Testis (tissue), 3 donors: ENCODE measurements around the gene PTPRN2. TPM values are rescaled to one million over a fixed set of nuclear protein-coding genes. Genes with fewer than 3 reads are reported as not detected.

ENCODE experiments used
- DNase-seq: peaks from one replicate; pipeline ENCODE4 v3.0.0-alpha.2; 2019
- H3K27ac ChIP-seq, 2 donors: fragments of 200-600 bp; sonication (generic); one replicate each; pipeline ENCODE4 v1.5.1; 2019
- H3K27me3 ChIP-seq: fragments of 200-600 bp; sonication (generic); one replicate; pipeline ENCODE4 v1.5.1; 2019
- H3K36me3 ChIP-seq: fragments of 200-600 bp; sonication (generic); one replicate; pipeline ENCODE4 v1.5.1; 2017; ENCODE audit warnings: low read depth; ENCODE audit errors: missing control alignments
- H3K4me1 ChIP-seq: fragments of 200-600 bp; sonication (generic); one replicate; pipeline ENCODE4 v1.5.1; 2019
- H3K4me3 ChIP-seq, 2 donors: fragments of 200-600 bp; sonication (generic); one replicate each; pipeline ENCODE4 v1.5.1; 2017 to 2019
- H3K9me3 ChIP-seq: fragments of 200-600 bp; sonication (generic); one replicate; pipeline ENCODE4 v1.5.1; 2017
- POLR2A ChIP-seq: fragments of 450-650 bp; IDR thresholded peaks from one replicate; pipeline ENCODE4 v1.6.1; 2017; ENCODE audit warnings: antibody characterized with exemption, mild to moderate bottlenecking, moderate library complexity
- WGBS, 2 donors: methylation state at CpG; one replicate each; pipeline ENCODE4 v1.1.5; 2018; 5-methylcytosine and 5-hydroxymethylcytosine counted together
- intact Hi-C: fragments of 100-400 bp; cut with DNase I; formaldehyde crosslinking; loops from one replicate; pipeline ENCODE4 v1.15.1; 2023; ENCODE audit warnings: low total_unique reads
- polyA plus RNA-seq: library from polyadenylated mRNA; stranded (reverse); fragments of 350-450 nt; fragmentation: Illumina TruSeq; extraction: RNeasy Lipid Tissue Mini Kit (QIAGEN cat#74804); gene quantifications from one replicate; pipeline ENCODE4 v1.2.3, GENCODE V29; 2014; ENCODE audit warnings: low read depth, low replicate concordance; ENCODE audit not compliant: insufficient read depth
- total RNA-seq, 2 donors: library from RNA; depleted of rRNA; stranded (reverse); fragments of >200 nt; gene quantifications; one replicate each; pipeline ENCODE4 v1.2.3, GENCODE V29; 2016
- TF ChIP-seq, protein P1 (sequence below), 3 experiments: fragments of 450-650 bp in 2 of 3; fragments of 200-600 bp in 1 of 3; sonication (generic) in 1 of 3; IDR thresholded peaks; one replicate each; pipeline ENCODE4 v1.5.1; 2016 to 2019; ENCODE audit warnings: antibody characterized with exemption in 3 of 3, mild to moderate bottlenecking in 2 of 3, moderate library complexity in 1 of 3

Gene PTPRN2
- total and polyA plus RNA-seq, 3 donors from 2014 or later: 9.3 to 10.8 (median 9.8) TPM

DNA sequence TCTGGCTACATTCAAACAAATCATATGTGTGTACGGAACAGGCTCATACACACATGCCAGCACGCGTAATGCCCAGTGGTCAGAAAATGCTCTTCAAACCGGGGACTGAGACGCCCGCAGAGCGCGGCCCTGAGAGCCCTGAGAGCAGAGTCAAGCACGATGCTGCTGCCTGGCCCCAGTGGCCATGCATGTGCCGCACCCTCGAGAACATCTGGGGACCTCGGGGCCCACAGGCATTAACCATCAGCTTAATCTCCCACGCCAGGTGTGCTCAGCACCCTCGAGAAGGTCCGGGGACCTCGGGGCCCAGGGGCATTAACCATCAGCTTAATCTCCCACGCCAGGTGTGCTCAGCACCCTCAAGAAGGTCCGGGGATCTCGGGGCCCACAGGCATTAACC lies 163.1 kb downstream of the PTPRN2 start:
- no peak for TF ChIP-seq POLR2A
- TF ChIP-seq, protein P1, sequence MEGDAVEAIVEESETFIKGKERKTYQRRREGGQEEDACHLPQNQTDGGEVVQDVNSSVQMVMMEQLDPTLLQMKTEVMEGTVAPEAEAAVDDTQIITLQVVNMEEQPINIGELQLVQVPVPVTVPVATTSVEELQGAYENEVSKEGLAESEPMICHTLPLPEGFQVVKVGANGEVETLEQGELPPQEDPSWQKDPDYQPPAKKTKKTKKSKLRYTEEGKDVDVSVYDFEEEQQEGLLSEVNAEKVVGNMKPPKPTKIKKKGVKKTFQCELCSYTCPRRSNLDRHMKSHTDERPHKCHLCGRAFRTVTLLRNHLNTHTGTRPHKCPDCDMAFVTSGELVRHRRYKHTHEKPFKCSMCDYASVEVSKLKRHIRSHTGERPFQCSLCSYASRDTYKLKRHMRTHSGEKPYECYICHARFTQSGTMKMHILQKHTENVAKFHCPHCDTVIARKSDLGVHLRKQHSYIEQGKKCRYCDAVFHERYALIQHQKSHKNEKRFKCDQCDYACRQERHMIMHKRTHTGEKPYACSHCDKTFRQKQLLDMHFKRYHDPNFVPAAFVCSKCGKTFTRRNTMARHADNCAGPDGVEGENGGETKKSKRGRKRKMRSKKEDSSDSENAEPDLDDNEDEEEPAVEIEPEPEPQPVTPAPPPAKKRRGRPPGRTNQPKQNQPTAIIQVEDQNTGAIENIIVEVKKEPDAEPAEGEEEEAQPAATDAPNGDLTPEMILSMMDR (IDR thresholded peaks at IDR 0.05): no peak
- no peak overlapping the region for H3K27ac ChIP-seq
- 44 to 68% methylated on average over 11 to 19 of the region's 19 CpGs for WGBS, 2 donors
- H3K4me3 ChIP-seq: no peak overlapping the region
- H3K36me3 ChIP-seq: no peaks in the 10 kb centered on the region
- intact Hi-C loops: no loop called here
- H3K27me3 ChIP-seq: no peaks in the 10 kb centered on the region
- DNase-seq: no peak
- H3K9me3 ChIP-seq: no peaks in the 10 kb centered on the region
- H3K4me1 ChIP-seq: no peaks in the 10 kb centered on the region

DNA sequence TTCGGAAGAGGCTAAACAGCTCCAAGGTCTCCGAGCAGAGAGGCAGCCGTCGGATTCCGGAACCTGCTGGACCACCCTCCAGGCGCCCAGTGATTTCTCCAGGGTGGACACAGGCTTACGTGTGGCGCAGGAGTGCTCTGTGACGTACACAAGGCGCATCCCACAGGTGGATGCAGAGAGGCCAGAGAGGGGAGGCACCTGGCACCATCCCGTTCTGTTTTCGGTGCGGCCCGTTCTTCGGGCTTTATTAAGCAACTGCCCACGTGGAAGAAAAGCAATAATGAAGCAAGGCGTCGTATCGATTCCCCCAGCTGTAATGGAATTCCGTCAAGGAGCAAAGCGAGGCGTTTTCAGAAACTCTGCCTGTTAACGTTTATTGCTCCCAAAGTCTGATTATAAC lies 163.6 kb downstream of the PTPRN2 start:
- WGBS, 2 donors: 49 to 77% methylated on average over 19 to 23 of the region's 23 CpGs
- H3K9me3 ChIP-seq: no peaks in the 10 kb centered on the region
- H3K27me3 ChIP-seq: no peaks in the 10 kb centered on the region
- H3K4me1 ChIP-seq: no peaks in the 10 kb centered on the region
- intact Hi-C loops: no loop called here
- no peak overlapping the region for H3K4me3 ChIP-seq
- H3K36me3 ChIP-seq: no peaks in the 10 kb centered on the region
- DNase-seq: no peak
- TF ChIP-seq, protein P1 (IDR thresholded peaks at IDR 0.05): no peak
- no peak for TF ChIP-seq POLR2A
- no peak overlapping the region for H3K27ac ChIP-seq

DNA sequence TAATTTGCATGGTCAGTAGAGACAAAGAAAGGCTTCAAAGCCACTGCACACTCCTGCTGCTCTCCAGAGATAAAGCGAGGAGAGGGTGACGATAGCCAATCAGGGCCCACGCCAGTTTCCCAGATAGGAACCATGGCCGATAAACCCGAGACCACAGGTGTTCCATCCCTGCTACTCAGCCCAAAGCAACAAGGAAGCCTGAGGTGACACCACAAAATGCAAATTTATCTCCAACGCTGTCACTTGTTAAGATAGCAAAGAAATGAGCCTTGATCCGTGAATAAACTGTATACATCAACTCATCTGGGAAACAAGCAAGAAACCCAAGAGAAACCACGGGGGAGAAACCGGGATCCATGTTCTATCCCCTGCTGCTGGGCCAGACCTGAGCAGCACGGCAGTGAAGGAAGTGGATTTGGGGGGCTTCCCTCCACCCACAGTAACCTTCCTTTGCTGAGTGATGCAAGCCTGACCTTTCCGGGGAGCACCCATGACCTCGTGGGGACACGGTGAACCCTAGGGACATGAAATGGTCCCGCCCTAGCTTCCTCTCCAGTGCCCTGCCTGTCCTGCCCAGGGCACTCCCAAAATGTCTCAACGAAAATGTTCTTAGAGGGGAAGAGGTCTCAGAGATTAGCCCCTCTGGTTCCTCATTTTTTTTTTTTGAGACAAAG lies 164.6 kb downstream of the PTPRN2 start:
- Histone ChIP-seq H3K36me3 (no peaks in the 10 kb centered on the region), H3K9me3 (no peaks in the 10 kb centered on the region), H3K27ac (no peak overlapping the region), H3K27me3 (no peaks in the 10 kb centered on the region), H3K4me1 (no peaks in the 10 kb centered on the region), H3K4me3 (no peak overlapping the region)
- 58 to 65% methylated on average over 15 of the region's 15 CpGs for WGBS, 2 donors
- no peak for DNase-seq
- TF ChIP-seq, protein P1 (IDR thresholded peaks at IDR 0.05): no peak
- no peak for TF ChIP-seq POLR2A
- intact Hi-C loops: no loop called here

DNA sequence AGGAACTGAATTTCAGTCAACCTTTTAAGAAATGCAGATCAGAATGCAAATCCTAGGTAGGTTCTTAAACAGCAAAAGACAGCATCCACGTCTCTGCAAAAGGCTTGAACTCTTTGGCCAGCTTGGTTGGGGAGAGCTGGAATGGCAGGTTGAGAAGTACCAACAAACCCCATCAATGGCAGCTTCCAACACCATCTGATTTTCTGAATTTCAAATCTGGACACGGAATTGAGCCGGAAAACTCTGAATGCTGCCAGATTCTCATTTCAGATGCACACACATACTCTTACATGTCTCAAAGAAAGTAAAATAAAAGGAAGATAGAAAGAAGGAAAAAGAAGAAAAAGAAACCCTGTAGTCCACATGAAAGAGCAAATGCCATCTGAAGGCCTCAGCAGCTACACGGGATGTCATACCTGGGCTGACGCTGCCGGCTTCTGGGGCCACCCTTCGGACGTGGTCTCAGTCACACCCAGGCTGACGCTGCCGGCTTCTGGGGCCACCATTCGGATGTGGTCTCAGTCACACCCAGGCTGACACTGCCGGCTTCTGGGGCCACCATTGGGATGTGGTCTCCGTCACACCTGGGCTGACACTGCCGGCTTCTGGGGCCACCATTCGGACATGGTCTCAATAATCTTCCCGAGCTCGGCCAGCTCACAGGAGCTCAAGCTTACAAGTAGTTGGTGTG lies 165.3 kb downstream of the PTPRN2 start:
- whole genome bisulfite sequencing, 2 donors: 79 to 89% methylated on average over 17 of the region's 17 CpGs
- no peak overlapping the region for H3K27ac ChIP-seq
- TF ChIP-seq POLR2A: no peak
- TF ChIP-seq, protein P1 (IDR thresholded peaks at IDR 0.05): no peak
- no peaks in the 10 kb centered on the region for H3K9me3 ChIP-seq
- no peaks in the 10 kb centered on the region for H3K36me3 ChIP-seq
- H3K4me3 ChIP-seq: no peak overlapping the region
- no peak for DNase-seq
- intact Hi-C loops: no loop called here
- no peaks in the 10 kb centered on the region for H3K27me3 ChIP-seq
- H3K4me1 ChIP-seq: no peaks in the 10 kb centered on the region

DNA sequence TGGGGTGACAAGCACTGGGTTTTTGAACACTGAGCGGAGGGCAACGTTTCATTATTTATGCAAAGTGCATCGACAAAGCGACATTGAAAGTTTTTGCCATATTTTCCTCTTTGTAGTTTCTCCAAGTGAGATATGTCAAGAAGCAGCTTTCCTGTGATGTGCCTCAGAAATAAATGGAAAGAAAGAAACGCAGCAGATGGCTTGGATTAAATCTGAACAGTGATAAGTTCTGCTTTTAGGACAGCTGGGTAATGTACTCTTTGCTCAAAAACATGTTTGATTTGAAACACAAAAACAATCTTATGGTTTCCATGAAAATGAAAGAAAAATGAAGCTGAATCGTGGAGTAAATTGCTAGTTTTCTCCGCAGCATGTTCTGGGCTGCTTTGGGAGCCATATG lies 166.3 kb downstream of the PTPRN2 start:
- TF ChIP-seq, protein P1 (IDR thresholded peaks at IDR 0.05): no peak
- no peak for TF ChIP-seq POLR2A
- no peak for DNase-seq
- Histone ChIP-seq H3K4me1 (no peaks in the 10 kb centered on the region), H3K27ac (no peak overlapping the region), H3K4me3 (no peak overlapping the region), H3K27me3 (no peaks in the 10 kb centered on the region), H3K9me3 (no peaks in the 10 kb centered on the region), H3K36me3 (no peaks in the 10 kb centered on the region)
- 69 to 77% methylated on average over 7 of the region's 7 CpGs for WGBS, 2 donors
- intact Hi-C loops: no loop called here
